ENCODE data around the gene ASPA. TPM values are rescaled to one million over a fixed set of nuclear protein-coding genes. Genes with fewer than 3 reads are reported as not detected.
A peak's percentile ranks its signal among the peaks of the same experiment; 100 is the strongest.

ASPA gene
- total and polyA plus RNA-seq, 7 donors: 0.69 to 8.0 (median 1.2) TPM

DNA sequence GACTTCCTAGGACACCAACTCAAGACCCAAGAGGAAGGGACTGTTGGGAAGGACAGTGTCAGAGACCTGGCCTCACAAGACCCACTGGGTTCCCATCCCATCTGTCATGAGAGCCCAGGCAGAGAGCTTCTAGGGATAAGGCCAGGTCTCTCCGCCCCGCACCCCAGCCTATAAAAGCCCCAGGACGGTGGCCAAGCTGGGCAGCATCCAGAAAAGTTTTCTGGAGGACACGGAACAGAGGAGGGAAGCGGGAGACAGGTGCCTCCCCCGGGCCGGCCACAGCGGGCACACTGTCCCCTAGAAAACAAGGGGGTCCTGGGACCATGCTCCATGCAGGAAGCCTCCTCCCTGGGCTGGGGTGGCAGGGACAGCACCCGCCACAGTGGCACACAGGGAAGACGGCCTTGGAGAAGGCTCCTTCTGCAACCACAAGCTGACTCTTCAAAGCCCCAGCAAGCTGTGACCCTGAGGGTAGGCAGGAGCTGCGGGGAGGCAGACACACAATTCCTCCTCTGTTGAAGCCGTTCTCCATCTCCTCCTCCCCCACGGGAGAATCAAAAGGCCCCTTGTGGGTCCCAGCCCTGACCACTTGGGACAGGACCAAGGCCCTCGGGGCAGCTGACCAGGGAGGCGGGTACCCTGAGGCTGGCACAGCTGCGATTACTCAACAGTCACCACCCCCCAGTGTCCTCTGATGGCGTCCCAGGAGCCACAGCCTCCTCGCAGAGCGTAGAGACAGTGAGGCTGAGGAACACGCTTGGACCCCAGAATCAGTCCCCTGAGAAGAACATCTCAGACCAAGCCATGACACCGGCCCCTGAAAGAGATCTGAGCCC, 55.7 kb downstream of the ASPA start:
- peak overlapping the region; percentile 34 to 67 (median 44) for H3K27ac ChIP-seq
- WGBS, 2 donors: 86 to 88% methylated on average over 21 of the region's 21 CpGs

DNA sequence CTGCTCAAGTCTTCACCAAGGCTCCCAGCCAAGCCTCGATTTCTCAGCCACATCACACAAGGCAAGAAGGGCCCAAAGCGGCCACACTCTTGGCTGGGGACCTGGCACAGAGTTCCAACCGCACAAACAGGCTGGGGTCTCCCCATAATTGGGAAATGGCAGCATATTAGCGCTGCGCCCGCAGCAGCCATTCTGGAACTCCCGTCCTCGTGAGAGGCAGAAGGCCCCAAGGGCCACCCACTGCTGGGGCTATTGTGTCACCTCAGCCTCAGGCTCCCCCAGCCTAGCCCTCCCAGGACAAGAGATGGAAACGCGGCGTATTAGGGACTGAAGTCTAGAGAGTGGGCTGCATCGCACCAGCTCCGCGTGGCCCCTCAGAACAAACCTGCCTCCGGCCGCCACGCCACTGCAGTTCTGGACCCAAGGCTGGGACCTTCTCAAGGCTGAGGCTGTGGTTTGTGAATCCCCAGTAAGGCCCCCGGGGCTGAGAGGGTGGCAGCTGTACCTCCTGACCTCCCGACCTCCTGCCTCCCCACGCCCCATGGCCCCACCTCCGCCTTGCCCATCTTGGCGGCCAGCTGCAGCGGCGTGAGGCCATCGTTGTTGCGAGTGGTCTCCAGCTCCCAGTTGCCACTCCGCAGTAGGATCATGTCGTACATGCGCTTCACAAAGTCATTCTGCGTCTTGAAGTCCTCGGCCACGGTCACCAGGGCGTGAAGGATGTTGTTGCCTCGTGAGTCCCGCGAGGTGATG, 56.5 kb downstream of the ASPA start:
- no peak overlapping the region for H3K4me3 ChIP-seq
- no peaks in the 10 kb centered on the region for H3K9me3 ChIP-seq
- no peak for TF ChIP-seq EP300 (IDR thresholded peaks at IDR 0.05)
- TF ChIP-seq POLR2A (IDR thresholded peaks at IDR 0.05): no peak
- TF ChIP-seq CTCF (IDR thresholded peaks at IDR 0.05): no peak
- no peak for TF ChIP-seq POLR2AphosphoS5 (IDR thresholded peaks at IDR 0.05)
- peaks cover 0 to 7% (median 4%) of the 10 kb centered on the region in 4 donors for H3K4me1 ChIP-seq
- 88 to 92% methylated on average over 36 of the region's 36 CpGs for WGBS, 2 donors
- H3K27ac ChIP-seq: peak overlapping the region in 3 of 4 donors; percentile 26 to 57 (median 34)
- intact Hi-C loops (cut with DNase I): loop anchor here (10.0 kb wide), 1 partner anchor 57 kb away; the partner anchor contains the start of genes ASPA and SPATA22
- peaks cover 2 to 30% (median 14%) of the 10 kb centered on the region in 3 donors for H3K27me3 ChIP-seq
- DNase-seq: no peak
- H3K36me3 ChIP-seq: no peaks in the 10 kb centered on the region

More for the DNA sequence above, 55.7 kb downstream of the ASPA start:
- H3K36me3 ChIP-seq: no peaks in the 10 kb centered on the region
- no peak for TF ChIP-seq EP300 (IDR thresholded peaks at IDR 0.05)
- TF ChIP-seq POLR2AphosphoS5 (IDR thresholded peaks at IDR 0.05): peak in 2 of 4 donors; percentile 4 to 60
- no peak for TF ChIP-seq CTCF (IDR thresholded peaks at IDR 0.05)
- no peaks in the 10 kb centered on the region for H3K9me3 ChIP-seq
- H3K4me1 ChIP-seq: peaks cover 0 to 7% (median 4%) of the 10 kb centered on the region in 4 donors
- H3K27me3 ChIP-seq: peaks cover 2 to 30% (median 14%) of the 10 kb centered on the region in 3 donors
- no peak overlapping the region for H3K4me3 ChIP-seq
- peak; percentile 71 for DNase-seq
- intact Hi-C loops (cut with DNase I): loop anchor here (10.0 kb wide), 1 partner anchor 57 kb away; the partner anchor contains the start of genes ASPA and SPATA22

- peak overlapping the region in 1 of 4 donors; percentile 34 for H3K27ac ChIP-seq
- peaks cover 0 to 7% (median 4%) of the 10 kb centered on the region in 4 donors for H3K4me1 ChIP-seq
These were observed 57.0 kb downstream of the ASPA start for GRCh38 chr17:3532859-3533142.

DNA sequence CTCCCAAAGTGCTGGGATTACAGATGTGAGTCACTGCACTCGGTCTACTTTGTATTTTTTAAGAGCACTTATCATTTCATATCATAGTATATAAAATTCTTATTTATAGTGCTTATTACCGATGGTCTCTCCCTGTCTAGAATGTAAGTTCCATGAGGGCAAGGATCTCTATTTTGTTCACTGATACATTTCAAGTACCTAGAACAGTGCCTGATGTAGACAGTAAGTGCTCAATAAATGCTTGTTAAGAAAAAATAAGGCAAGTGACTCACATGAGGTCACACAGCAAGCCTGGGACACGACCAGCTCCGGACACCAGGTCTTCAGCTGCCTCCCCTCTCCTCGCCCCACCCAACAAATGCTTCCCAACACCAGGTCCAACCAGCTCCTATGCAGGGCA, 58.0 kb downstream of the ASPA start:
- Histone ChIP-seq H3K4me3 (no peak overlapping the region), H3K4me1 (peaks cover 0 to 7% (median 4%) of the 10 kb centered on the region in 4 donors), H3K27me3 (peaks cover 2 to 30% (median 14%) of the 10 kb centered on the region in 3 donors), H3K9me3 (no peaks in the 10 kb centered on the region), H3K36me3 (no peaks in the 10 kb centered on the region), H3K27ac (no peak overlapping the region)
- WGBS, 2 donors: 86 to 96% methylated on average over 5 of the region's 5 CpGs
- DNase-seq: no peak
- intact Hi-C loops (cut with DNase I): loop anchor here (10.0 kb wide), 1 partner anchor 59 kb away; the partner anchor contains the start of genes ASPA and SPATA22
- TF ChIP-seq EP300 (IDR thresholded peaks at IDR 0.05) (no peak), POLR2AphosphoS5 (IDR thresholded peaks at IDR 0.05) (no peak), POLR2A (IDR thresholded peaks at IDR 0.05) (no peak)

More at GRCh38 chr17:3532859-3533142, 57.0 kb downstream of the ASPA start:
- no peaks in the 10 kb centered on the region for H3K36me3 ChIP-seq
- H3K27me3 ChIP-seq: peaks cover 2 to 30% (median 14%) of the 10 kb centered on the region in 3 donors
- intact Hi-C loops (cut with DNase I): loop anchor here (10.0 kb wide), 1 partner anchor 58 kb away; the partner anchor contains the start of genes ASPA and SPATA22
- WGBS, 2 donors: 95% methylated on average over 10 of the region's 10 CpGs
- DNase-seq: no peak
- H3K4me3 ChIP-seq: no peak overlapping the region
- TF ChIP-seq CTCF (IDR thresholded peaks at IDR 0.05) (no peak), EP300 (IDR thresholded peaks at IDR 0.05) (no peak)
- H3K9me3 ChIP-seq: no peaks in the 10 kb centered on the region

GRCh38 chr17:3534881-3535252, 59.1 kb downstream of the ASPA start:
- Histone ChIP-seq H3K9me3 (no peaks in the 10 kb centered on the region), H3K4me1 (peaks cover 0 to 7% (median 4%) of the 10 kb centered on the region in 4 donors), H3K27me3 (peaks cover 2 to 30% (median 14%) of the 10 kb centered on the region in 3 donors), H3K4me3 (no peak overlapping the region), H3K27ac (no peak overlapping the region), H3K36me3 (no peaks in the 10 kb centered on the region)
- intact Hi-C loops (cut with DNase I): loop anchor here (10.0 kb wide), 1 partner anchor 60 kb away; the partner anchor contains the start of genes ASPA and SPATA22
- no peak for DNase-seq
- 13 to 24% methylated on average over 3 of the region's 3 CpGs for WGBS, 2 donors
- TF ChIP-seq POLR2A (IDR thresholded peaks at IDR 0.05) (no peak), POLR2AphosphoS5 (IDR thresholded peaks at IDR 0.05) (no peak)

Data from sigmoid colon (tissue), 7 donors.